Esophagus squamous epithelium (tissue), 5 donors: ENCODE data around the gene ADAMTSL3. TPM values are rescaled to one million over a fixed set of nuclear protein-coding genes. Genes with fewer than 3 reads are reported as not detected.
"Not testable (repeated sequence)": the region's sequence is repeated elsewhere in the genome, so short reads cannot be mapped to it uniquely, and the experiment has no call there.

Experiments
- DNase-seq: peaks from one replicate; lab custom pipeline; 2025; lab: John Stamatoyannopoulos, UW
- H3K27ac ChIP-seq, 4 donors: fragments of 200-600 bp; sonication (generic); one replicate each; pipeline ENCODE4 v1.5.1; 2016 to 2019; ENCODE audit warnings: mild to moderate bottlenecking in 1 of 4
- H3K27me3 ChIP-seq, 4 donors: fragments of 200-600 bp; sonication (generic); 1 replicate in 3 of 4; 2 replicates in 1 of 4; pipeline versions ENCODE4 v1.5.1 to v1.6.0; 2017 to 2021; ENCODE audit warnings: antibody characterized with exemption in 1 of 4
- H3K36me3 ChIP-seq, 3 donors: fragments of 200-600 bp; sonication (generic); one replicate each; pipeline ENCODE4 v1.5.1; 2016 to 2019
- H3K4me1 ChIP-seq, 3 donors: fragments of 200-600 bp; sonication (generic); one replicate each; pipeline ENCODE4 v1.5.1; 2017 to 2019
- H3K4me3 ChIP-seq, 4 donors: fragments of 200-600 bp; sonication (generic); 1 replicate in 3 of 4; 2 replicates in 1 of 4; pipeline ENCODE4 v1.5.1; 2016 to 2019; ENCODE audit warnings: mild to moderate bottlenecking in 2 of 4, moderate library complexity in 1 of 4
- H3K9me3 ChIP-seq, 3 donors: fragments of 200-600 bp; sonication (generic); one replicate each; pipeline ENCODE4 v1.5.1; 2016 to 2019
- CTCF ChIP-seq, 6 experiments: fragments of 450-650 bp in 4 of 6; fragments of 200-600 bp in 2 of 6; sonication (generic) in 2 of 6; IDR thresholded peaks; one replicate each; pipeline ENCODE4 v1.5.1; 2016 to 2019; ENCODE audit warnings: antibody characterized with exemption in 6 of 6, mild to moderate bottlenecking in 4 of 6, moderate library complexity in 4 of 6
- POLR2A ChIP-seq, 4 donors: fragments of 450-650 bp; IDR thresholded peaks; one replicate each; pipeline ENCODE4 v1.6.1; 2017; ENCODE audit warnings: antibody characterized with exemption in 4 of 4, mild to moderate bottlenecking in 4 of 4, moderate library complexity in 3 of 4
- WGBS, 2 donors: methylation state at CpG; one replicate each; pipeline ENCODE4 v1.1.5; 2018; 5-methylcytosine and 5-hydroxymethylcytosine counted together
- intact Hi-C: fragments of 100-400 bp; cut with DNase I; formaldehyde crosslinking; loops from one replicate; pipeline ENCODE4 v1.15.0; 2022
- total RNA-seq, 4 donors: library from RNA; depleted of rRNA; stranded (reverse); fragments of >200 nt; gene quantifications; one replicate each; pipeline ENCODE4 v1.1.0, GENCODE V29; 2016
- donor health status: DM: yes; HTN: yes; CAD: no.

The ADAMTSL3 gene
- total RNA-seq, 4 donors from 2014 or later, result 0.11 to 3.2 (median 0.79) TPM

GRCh38 chr15:83956887-83957286 lies 303.0 kb downstream of the ADAMTSL3 start:
- no peaks in the 10 kb centered on the region for H3K9me3 ChIP-seq
- intact Hi-C loops, result no loop called here
- H3K27me3 ChIP-seq, result no peaks in the 10 kb centered on the region
- WGBS, 2 donors, result 79 to 81% methylated on average over 4 of the region's 4 CpGs
- H3K27ac ChIP-seq, result no peak overlapping the region
- no peak overlapping the region for H3K4me3 ChIP-seq
- H3K4me1 ChIP-seq, result no peaks in the 10 kb centered on the region
- DNase-seq, result no peak
- no peak for TF ChIP-seq CTCF (IDR thresholded peaks at IDR 0.05)
- TF ChIP-seq POLR2A (IDR thresholded peaks at IDR 0.05), result no peak
- H3K36me3 ChIP-seq, result no peaks in the 10 kb centered on the region

GRCh38 chr15:83959477-83959876 lies 305.6 kb downstream of the ADAMTSL3 start:
- no peaks in the 10 kb centered on the region for H3K4me1 ChIP-seq
- no peaks in the 10 kb centered on the region for H3K36me3 ChIP-seq
- no peak overlapping the region for H3K4me3 ChIP-seq
- intact Hi-C loops, result no loop called here
- WGBS, 2 donors, result 64 to 79% methylated on average over 2 of the region's 2 CpGs
- H3K27me3 ChIP-seq, result no peaks in the 10 kb centered on the region
- H3K27ac ChIP-seq, result no peak overlapping the region
- TF ChIP-seq POLR2A (IDR thresholded peaks at IDR 0.05), result no peak
- TF ChIP-seq CTCF (IDR thresholded peaks at IDR 0.05), result no peak
- DNase-seq, result no peak
- H3K9me3 ChIP-seq, result no peaks in the 10 kb centered on the region

GRCh38 chr15:83960192-83960829 lies 306.4 kb downstream of the ADAMTSL3 start:
- Histone ChIP-seq H3K9me3 (no peaks in the 10 kb centered on the region), H3K27ac (no peak overlapping the region), H3K4me1 (no peaks in the 10 kb centered on the region), H3K36me3 (no peaks in the 10 kb centered on the region), H3K27me3 (no peaks in the 10 kb centered on the region), H3K4me3 (no peak overlapping the region)
- 76 to 82% methylated on average over 6 of the region's 6 CpGs for whole genome bisulfite sequencing, 2 donors
- DNase-seq, result no peak
- intact Hi-C loops, result no loop called here
- TF ChIP-seq POLR2A (IDR thresholded peaks at IDR 0.05), result no peak
- TF ChIP-seq CTCF (IDR thresholded peaks at IDR 0.05), result no peak

- DNase-seq, result no peak
- WGBS, 2 donors, result 71 to 84% methylated on average over 3 of the region's 3 CpGs
- no peak overlapping the region for H3K4me3 ChIP-seq
- intact Hi-C loops, result no loop called here
- no peaks in the 10 kb centered on the region for H3K36me3 ChIP-seq
- H3K9me3 ChIP-seq, result no peaks in the 10 kb centered on the region
- no peak overlapping the region for H3K27ac ChIP-seq
- H3K27me3 ChIP-seq, result no peaks in the 10 kb centered on the region
- H3K4me1 ChIP-seq, result no peaks in the 10 kb centered on the region
- no peak for TF ChIP-seq CTCF (IDR thresholded peaks at IDR 0.05)
- no peak for TF ChIP-seq POLR2A (IDR thresholded peaks at IDR 0.05)
Observed at GRCh38 chr15:83961311-83961710, 307.4 kb downstream of the ADAMTSL3 start.

- H3K4me3 ChIP-seq, H3K27me3 ChIP-seq, H3K9me3 ChIP-seq, intact Hi-C loops, H3K4me1 ChIP-seq, H3K27ac ChIP-seq, H3K36me3 ChIP-seq, DNase-seq: not testable (repeated sequence)
- WGBS, 2 donors, result 80 to 94% methylated on average over 1 of the region's 1 CpG
Observed at GRCh38 chr15:83964967-83965366, 311.0 kb downstream of the ADAMTSL3 start.
